Measurements from ENCODE around the gene PLA2G4B.

DNA sequence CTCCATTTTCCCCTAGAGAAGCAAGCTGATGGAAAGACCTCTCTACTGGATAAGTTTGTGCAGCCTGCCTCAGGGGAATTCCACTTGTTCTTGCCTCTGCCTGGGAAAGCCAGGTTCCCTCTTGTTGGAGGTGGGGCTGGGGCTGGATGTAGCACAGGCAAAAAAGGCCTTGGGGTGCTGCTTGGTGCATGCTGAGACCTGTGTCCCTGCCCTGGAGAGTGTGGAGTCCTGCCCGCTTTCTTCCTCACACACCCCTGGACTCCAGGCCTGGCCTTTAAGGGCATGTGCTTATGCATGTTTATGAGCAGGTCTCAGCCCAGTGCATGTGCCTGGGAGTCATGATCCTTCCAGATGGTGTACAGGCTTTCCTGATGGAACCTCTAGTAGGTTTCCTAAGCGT lies 34.3 kb upstream of the PLA2G4B start:
- TF ChIP-seq EZH2 (IDR thresholded peaks at IDR 0.05; ENCODE audit: low read length) = no peak
- TF ChIP-seq, protein P1, sequence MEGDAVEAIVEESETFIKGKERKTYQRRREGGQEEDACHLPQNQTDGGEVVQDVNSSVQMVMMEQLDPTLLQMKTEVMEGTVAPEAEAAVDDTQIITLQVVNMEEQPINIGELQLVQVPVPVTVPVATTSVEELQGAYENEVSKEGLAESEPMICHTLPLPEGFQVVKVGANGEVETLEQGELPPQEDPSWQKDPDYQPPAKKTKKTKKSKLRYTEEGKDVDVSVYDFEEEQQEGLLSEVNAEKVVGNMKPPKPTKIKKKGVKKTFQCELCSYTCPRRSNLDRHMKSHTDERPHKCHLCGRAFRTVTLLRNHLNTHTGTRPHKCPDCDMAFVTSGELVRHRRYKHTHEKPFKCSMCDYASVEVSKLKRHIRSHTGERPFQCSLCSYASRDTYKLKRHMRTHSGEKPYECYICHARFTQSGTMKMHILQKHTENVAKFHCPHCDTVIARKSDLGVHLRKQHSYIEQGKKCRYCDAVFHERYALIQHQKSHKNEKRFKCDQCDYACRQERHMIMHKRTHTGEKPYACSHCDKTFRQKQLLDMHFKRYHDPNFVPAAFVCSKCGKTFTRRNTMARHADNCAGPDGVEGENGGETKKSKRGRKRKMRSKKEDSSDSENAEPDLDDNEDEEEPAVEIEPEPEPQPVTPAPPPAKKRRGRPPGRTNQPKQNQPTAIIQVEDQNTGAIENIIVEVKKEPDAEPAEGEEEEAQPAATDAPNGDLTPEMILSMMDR (optimal IDR thresholded peaks at IDR 0.05 in 1 of 3, IDR thresholded peaks at IDR 0.05 in 1 of 3, conservative IDR thresholded peaks at IDR 0.05 in 1 of 3; ENCODE audit: extremely low read depth in 1 of 3, insufficient read depth in 2 of 3, low read length in 3 of 3) = no peak

Measured in keratinocyte (primary cell).